Ishikawa (cell line): Measurements from ENCODE around the gene PIK3C2G.

Source experiments
- CEBPB ChIP-seq: IDR thresholded peaks from 2 replicates; pipeline ENCODE4 v1.6.1; 2012
- CREB1 ChIP-seq: IDR thresholded peaks from 2 replicates; pipeline ENCODE4 v1.6.1; 2012; ENCODE audit warnings: low read depth
- EGR1 ChIP-seq: IDR thresholded peaks from 2 replicates; pipeline ENCODE4 v1.6.1; 2012
- EP300 ChIP-seq: IDR thresholded peaks from 2 replicates; pipeline ENCODE4 v1.6.1; 2012; ENCODE audit warnings: borderline replicate concordance
- FOXM1 ChIP-seq: IDR thresholded peaks from 2 replicates; pipeline ENCODE4 v1.6.1; 2012; ENCODE audit warnings: low read depth, borderline replicate concordance
- NFIC ChIP-seq: IDR thresholded peaks from 2 replicates; pipeline ENCODE4 v1.6.1; 2012
- RAD21 ChIP-seq: IDR thresholded peaks from 2 replicates; pipeline ENCODE4 v1.6.1; 2012; ENCODE audit warnings: low read depth
- REST ChIP-seq: IDR thresholded peaks from 2 replicates; pipeline ENCODE4 v1.6.1; 2012; ENCODE audit warnings: low read depth, mild to moderate bottlenecking
- TAF1 ChIP-seq: IDR thresholded peaks from 2 replicates; pipeline ENCODE4 v1.6.1; 2012; ENCODE audit warnings: low read depth, mild to moderate bottlenecking
- TCF12 ChIP-seq: IDR thresholded peaks from 2 replicates; pipeline ENCODE4 v1.6.1; 2012; ENCODE audit warnings: low read depth
- TEAD4 ChIP-seq: IDR thresholded peaks from 2 replicates; pipeline ENCODE4 v1.6.1; 2012
- ZBTB7A ChIP-seq: IDR thresholded peaks from 2 replicates; pipeline ENCODE4 v1.6.1; 2012; ENCODE audit warnings: low read depth
- TF ChIP-seq, protein P1 (sequence below): IDR thresholded peaks from 2 replicates; pipeline ENCODE4 v1.6.1; 2012
- TF ChIP-seq, protein P2 (sequence below): IDR thresholded peaks from 2 replicates; pipeline ENCODE4 v1.6.1; 2012

GRCh38 chr12:18361433-18361832 is 100.1 kb downstream of the PIK3C2G start:
- no peak for TF ChIP-seq EGR1
- no peak for TF ChIP-seq FOXM1
- TF ChIP-seq CREB1, result no peak
- TF ChIP-seq RAD21, result no peak
- no peak for TF ChIP-seq CEBPB
- no peak for TF ChIP-seq TEAD4
- TF ChIP-seq, protein P1, sequence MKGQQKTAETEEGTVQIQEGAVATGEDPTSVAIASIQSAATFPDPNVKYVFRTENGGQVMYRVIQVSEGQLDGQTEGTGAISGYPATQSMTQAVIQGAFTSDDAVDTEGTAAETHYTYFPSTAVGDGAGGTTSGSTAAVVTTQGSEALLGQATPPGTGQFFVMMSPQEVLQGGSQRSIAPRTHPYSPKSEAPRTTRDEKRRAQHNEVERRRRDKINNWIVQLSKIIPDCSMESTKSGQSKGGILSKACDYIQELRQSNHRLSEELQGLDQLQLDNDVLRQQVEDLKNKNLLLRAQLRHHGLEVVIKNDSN, result no peak
- no peak for TF ChIP-seq EP300
- TF ChIP-seq TCF12, result no peak
- TF ChIP-seq, protein P2, sequence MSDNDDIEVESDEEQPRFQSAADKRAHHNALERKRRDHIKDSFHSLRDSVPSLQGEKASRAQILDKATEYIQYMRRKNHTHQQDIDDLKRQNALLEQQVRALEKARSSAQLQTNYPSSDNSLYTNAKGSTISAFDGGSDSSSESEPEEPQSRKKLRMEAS, result no peak
- no peak for TF ChIP-seq NFIC
- TF ChIP-seq REST, result no peak
- no peak for TF ChIP-seq ZBTB7A
- TF ChIP-seq TAF1, result no peak
